ENCODE results near the gene DRC7. TPM values are rescaled to one million over a fixed set of nuclear protein-coding genes. Genes with fewer than 3 reads are reported as not detected.
"Not testable (repeated sequence)": the region's sequence is repeated elsewhere in the genome, so short reads cannot be mapped to it uniquely, and the experiment has no call there.

DRC7 gene
- total RNA-seq, 2 donors from 2014 or later: not detected

DNA sequence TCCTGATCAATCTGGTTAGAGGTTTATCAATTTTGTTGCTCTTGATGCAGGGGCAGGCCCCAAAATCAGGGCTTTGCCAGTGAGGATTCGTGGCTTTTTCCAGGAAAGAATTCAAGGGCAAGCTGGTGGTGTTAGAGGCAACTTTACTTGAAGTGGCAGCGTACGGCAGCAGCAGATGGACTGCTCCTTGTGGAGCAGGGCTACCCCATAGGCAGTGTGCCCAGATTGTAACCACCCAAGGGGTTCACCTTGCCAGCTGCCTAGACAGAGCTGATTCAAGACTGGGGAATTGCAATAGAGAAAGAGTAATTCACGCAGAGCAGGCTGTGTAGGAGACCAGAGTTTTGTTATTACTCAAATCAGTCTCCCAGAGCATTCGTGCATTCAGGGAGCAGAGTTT, 16.7 kb downstream of the DRC7 start:
- Histone ChIP-seq H3K9ac (ENCODE audit: low read depth in 2 of 2, low read length in 2 of 2) (no peak overlapping the region), H3K27ac (no peak overlapping the region), H3K27me3 (no peaks in the 10 kb centered on the region), H3K9me3 (no peaks in the 10 kb centered on the region), H3K4me1 (no peaks in the 10 kb centered on the region), H3K4me3 (no peak overlapping the region), H3K36me3 (no peaks in the 10 kb centered on the region)
- no peak for DNase-seq
- TF ChIP-seq, protein P1, sequence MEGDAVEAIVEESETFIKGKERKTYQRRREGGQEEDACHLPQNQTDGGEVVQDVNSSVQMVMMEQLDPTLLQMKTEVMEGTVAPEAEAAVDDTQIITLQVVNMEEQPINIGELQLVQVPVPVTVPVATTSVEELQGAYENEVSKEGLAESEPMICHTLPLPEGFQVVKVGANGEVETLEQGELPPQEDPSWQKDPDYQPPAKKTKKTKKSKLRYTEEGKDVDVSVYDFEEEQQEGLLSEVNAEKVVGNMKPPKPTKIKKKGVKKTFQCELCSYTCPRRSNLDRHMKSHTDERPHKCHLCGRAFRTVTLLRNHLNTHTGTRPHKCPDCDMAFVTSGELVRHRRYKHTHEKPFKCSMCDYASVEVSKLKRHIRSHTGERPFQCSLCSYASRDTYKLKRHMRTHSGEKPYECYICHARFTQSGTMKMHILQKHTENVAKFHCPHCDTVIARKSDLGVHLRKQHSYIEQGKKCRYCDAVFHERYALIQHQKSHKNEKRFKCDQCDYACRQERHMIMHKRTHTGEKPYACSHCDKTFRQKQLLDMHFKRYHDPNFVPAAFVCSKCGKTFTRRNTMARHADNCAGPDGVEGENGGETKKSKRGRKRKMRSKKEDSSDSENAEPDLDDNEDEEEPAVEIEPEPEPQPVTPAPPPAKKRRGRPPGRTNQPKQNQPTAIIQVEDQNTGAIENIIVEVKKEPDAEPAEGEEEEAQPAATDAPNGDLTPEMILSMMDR (IDR thresholded peaks at IDR 0.05): no peak
- intact Hi-C loops (cut with DNase I): no loop called here

DNA sequence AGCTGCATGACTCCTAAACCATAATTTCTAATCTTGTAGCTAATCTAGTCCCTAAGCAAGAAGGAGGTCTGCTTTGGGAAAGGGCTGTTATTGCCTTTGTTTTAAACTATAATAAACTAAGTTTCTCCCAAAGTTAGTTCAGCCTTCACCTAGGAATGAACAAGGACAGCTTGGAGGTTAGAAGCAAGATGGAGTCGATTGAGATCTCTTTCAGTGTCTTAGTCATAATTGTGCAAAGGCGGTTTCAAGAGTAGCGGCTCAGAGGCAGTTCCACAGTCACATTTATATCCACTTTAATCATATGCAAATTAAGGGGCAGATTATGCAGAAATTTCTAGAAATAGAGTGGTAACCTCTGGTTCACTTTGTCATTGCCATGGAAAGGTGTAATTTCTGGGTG, 17.4 kb downstream of the DRC7 start:
- no peak for DNase-seq
- intact Hi-C loops (cut with DNase I): no loop called here

DNA sequence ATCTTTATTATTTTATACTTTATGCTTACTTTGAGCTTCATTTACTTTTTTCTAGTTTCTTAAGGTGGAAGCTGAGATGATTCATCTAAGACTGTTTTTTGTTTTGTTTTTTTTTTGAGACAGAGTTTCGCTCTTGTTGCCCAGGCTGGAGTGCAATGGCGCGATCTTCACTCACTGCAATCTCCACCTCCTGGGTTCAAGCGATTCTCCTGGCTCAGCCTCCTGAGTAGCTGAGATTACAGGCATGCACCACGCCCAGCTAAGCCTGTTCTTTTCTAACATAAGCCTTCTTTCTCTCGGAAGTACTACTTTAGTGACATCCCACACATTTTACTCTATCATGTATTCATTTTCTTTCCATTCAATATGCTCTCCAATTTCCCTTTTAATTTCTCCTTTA, 18.0 kb downstream of the DRC7 start:
- H3K27ac ChIP-seq; H3K36me3 ChIP-seq; DNase-seq; H3K9me3 ChIP-seq; H3K4me3 ChIP-seq; H3K27me3 ChIP-seq; intact Hi-C loops (cut with DNase I); H3K9ac ChIP-seq (ENCODE audit: low read depth in 2 of 2, low read length in 2 of 2); H3K4me1 ChIP-seq: not testable (repeated sequence)

More for the DNA sequence above, 17.4 kb downstream of the DRC7 start:
- TF ChIP-seq, protein P1 (IDR thresholded peaks at IDR 0.05): no peak
- no peaks in the 10 kb centered on the region for H3K27me3 ChIP-seq
- no peaks in the 10 kb centered on the region for H3K36me3 ChIP-seq
- no peaks in the 10 kb centered on the region for H3K9me3 ChIP-seq
- no peak overlapping the region for H3K4me3 ChIP-seq
- H3K4me1 ChIP-seq: no peaks in the 10 kb centered on the region
- H3K9ac ChIP-seq (ENCODE audit: low read depth in 2 of 2, low read length in 2 of 2): no peak overlapping the region
- no peak overlapping the region for H3K27ac ChIP-seq

DNA sequence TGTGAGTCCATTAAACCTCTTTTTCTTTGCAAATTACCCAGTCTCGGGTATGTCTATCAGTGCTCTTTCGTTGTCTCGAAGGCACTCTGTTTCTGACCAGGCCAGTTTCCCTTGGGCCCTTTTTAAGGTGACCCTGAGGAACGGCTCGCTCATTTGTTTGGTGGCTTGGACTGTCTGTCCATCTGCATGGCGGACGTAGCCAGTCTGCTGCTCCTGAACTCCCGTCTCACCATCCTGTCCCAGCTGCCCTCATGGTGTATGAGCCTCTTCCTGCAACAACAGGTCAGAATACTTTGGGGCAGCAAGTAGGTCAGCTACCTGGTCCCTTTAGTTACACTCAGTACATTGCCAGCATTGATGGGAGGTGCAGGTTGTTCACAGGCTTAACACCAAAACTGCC, 19.0 kb downstream of the DRC7 start:
- no peak overlapping the region for H3K9ac ChIP-seq (ENCODE audit: low read depth in 2 of 2, low read length in 2 of 2)
- no peaks in the 10 kb centered on the region for H3K27me3 ChIP-seq
- H3K4me1 ChIP-seq: no peaks in the 10 kb centered on the region
- H3K27ac ChIP-seq: no peak overlapping the region
- intact Hi-C loops (cut with DNase I): no loop called here
- DNase-seq: no peak
- H3K36me3 ChIP-seq: no peaks in the 10 kb centered on the region
- H3K9me3 ChIP-seq: no peaks in the 10 kb centered on the region
- no peak overlapping the region for H3K4me3 ChIP-seq
- TF ChIP-seq, protein P1 (IDR thresholded peaks at IDR 0.05): no peak

GRCh38 chr16:57714047-57714446, 19.4 kb downstream of the DRC7 start:
- intact Hi-C loops (cut with DNase I): no loop called here
- Histone ChIP-seq H3K27me3 (no peaks in the 10 kb centered on the region), H3K36me3 (no peaks in the 10 kb centered on the region), H3K4me1 (no peaks in the 10 kb centered on the region), H3K9me3 (no peaks in the 10 kb centered on the region), H3K9ac (ENCODE audit: low read depth in 2 of 2, low read length in 2 of 2) (no peak overlapping the region), H3K4me3 (no peak overlapping the region), H3K27ac (no peak overlapping the region)
- TF ChIP-seq, protein P1 (IDR thresholded peaks at IDR 0.05): no peak
- no peak for DNase-seq

- Histone ChIP-seq H3K27me3 (no peaks in the 10 kb centered on the region), H3K27ac (no peak overlapping the region), H3K4me1 (no peaks in the 10 kb centered on the region), H3K9me3 (no peaks in the 10 kb centered on the region), H3K36me3 (no peaks in the 10 kb centered on the region), H3K9ac (ENCODE audit: low read depth in 2 of 2, low read length in 2 of 2) (no peak overlapping the region), H3K4me3 (no peak overlapping the region)
- DNase-seq: peak; percentile 53
- TF ChIP-seq, protein P1 (IDR thresholded peaks at IDR 0.05): peak; percentile 58
- intact Hi-C loops (cut with DNase I): loop anchor here (5.0 kb wide), 1 partner anchor 128 kb away; no protein-coding TSS in a partner anchor
Measured at GRCh38 chr16:57720142-57720575, 25.6 kb downstream of the DRC7 start.
